ENCODE data around the gene TMEM198.

DNA sequence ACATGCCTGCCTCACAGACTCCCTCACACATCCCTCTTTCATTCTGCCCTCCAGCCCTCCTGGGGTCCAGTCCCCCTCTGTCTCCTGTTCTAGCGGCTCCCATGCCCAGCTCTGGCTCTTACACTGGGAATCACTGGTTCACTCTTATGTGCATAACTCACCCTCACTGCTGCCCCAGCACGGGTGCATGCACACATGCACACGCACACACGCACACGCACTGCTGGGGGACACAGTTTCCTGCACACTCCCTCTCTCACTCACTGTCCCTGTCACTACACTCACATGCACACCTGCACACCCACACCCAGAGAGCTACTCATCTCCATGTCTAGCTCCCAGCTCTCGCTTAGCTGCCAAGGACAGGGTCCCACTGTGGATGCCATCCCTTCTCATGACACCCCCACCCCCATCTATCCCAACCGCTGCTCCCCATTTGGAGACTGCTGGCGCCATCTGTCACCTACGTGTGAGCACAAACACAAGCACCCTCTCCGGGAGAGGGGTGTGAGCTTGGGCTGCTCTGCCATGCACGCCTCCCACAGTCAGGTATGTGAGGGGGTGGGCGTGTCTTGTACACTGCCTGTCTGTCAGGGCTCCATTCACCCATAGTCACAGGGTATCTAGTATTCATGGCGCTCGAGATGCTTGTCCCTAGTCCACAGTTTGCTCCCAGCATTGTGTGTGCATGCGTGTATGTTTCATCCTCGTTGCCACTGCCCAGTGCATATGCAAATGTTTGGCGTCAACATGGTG lies 27.8 kb upstream of the TMEM198 start:
- TF ChIP-seq, protein P1, sequence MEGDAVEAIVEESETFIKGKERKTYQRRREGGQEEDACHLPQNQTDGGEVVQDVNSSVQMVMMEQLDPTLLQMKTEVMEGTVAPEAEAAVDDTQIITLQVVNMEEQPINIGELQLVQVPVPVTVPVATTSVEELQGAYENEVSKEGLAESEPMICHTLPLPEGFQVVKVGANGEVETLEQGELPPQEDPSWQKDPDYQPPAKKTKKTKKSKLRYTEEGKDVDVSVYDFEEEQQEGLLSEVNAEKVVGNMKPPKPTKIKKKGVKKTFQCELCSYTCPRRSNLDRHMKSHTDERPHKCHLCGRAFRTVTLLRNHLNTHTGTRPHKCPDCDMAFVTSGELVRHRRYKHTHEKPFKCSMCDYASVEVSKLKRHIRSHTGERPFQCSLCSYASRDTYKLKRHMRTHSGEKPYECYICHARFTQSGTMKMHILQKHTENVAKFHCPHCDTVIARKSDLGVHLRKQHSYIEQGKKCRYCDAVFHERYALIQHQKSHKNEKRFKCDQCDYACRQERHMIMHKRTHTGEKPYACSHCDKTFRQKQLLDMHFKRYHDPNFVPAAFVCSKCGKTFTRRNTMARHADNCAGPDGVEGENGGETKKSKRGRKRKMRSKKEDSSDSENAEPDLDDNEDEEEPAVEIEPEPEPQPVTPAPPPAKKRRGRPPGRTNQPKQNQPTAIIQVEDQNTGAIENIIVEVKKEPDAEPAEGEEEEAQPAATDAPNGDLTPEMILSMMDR (conservative IDR thresholded peaks at IDR 0.05), result no peak
- TF ChIP-seq ZFX (IDR thresholded peaks at IDR 0.05), result no peak

Measured in C4-2B (cell line).